HEK293 (cell line): ENCODE data around the gene G3BP1.

Experiments
- CTCF ChIA-PET: fragments of 350-600 bp; formaldehyde crosslinking; extraction: SDS; loops from one replicate; lab custom pipeline; 2021; ENCODE audit warnings: antibody characterized with exemption; lab: Yijun Ruan, JAX
- POLR2A ChIA-PET: fragments of 300-600 bp; formaldehyde crosslinking; extraction: SDS; loops from one replicate; lab custom pipeline; 2020; ENCODE audit warnings: antibody characterized with exemption, inconsistent platforms; lab: Yijun Ruan, JAX
- H3K27ac ChIP-seq: fragments of 200-500 bp; sonication (Bioruptor generic); 2 replicates; pipeline ENCODE4 v1.5.1; 2014; ENCODE audit warnings: low read depth, low read length, control low read depth, inconsistent platforms; ENCODE audit errors: extremely low read depth
- H3K36me3 ChIP-seq, 2 experiments: fragments of 200-500 bp in 1 of 2; sonication (Bioruptor generic) in 1 of 2; 1 replicate in 1 of 2; 2 replicates in 1 of 2; pipeline ENCODE4 v1.5.1; 2014 to 2017; ENCODE audit warnings: inconsistent platforms in 2 of 2, low read length in 2 of 2; ENCODE audit not compliant: control insufficient read depth in 2 of 2, insufficient read depth in 1 of 2
- H3K4me1 ChIP-seq: fragments of 200-500 bp; sonication (Bioruptor generic); 2 replicates; pipeline ENCODE4 v1.5.1; 2014; ENCODE audit warnings: mild to moderate bottlenecking, low read length, inconsistent platforms; ENCODE audit not compliant: control insufficient read depth, insufficient read depth
- H3K4me3 ChIP-seq: 2 replicates; pipeline ENCODE4 v1.5.1; 2011; ENCODE audit warnings: low read depth, mild to moderate bottlenecking, control low read depth, low read length, moderate library complexity
- H3K9me3 ChIP-seq: fragments of 200-500 bp; sonication (Bioruptor generic); 2 replicates; pipeline ENCODE4 v1.5.1; 2014; ENCODE audit warnings: low read depth, low read length, inconsistent platforms; ENCODE audit not compliant: control insufficient read depth, insufficient read depth
- HIC1 ChIP-seq: fragments of 450-650 bp; formaldehyde crosslinking; IDR thresholded peaks from 2 replicates; pipeline ENCODE4 v1.5.1; 2016; ENCODE audit warnings: missing biosample characterization, missing genetic modification characterization
- KLF16 ChIP-seq: fragments of 450-650 bp; formaldehyde crosslinking; IDR thresholded peaks from 2 replicates; pipeline ENCODE4 v1.5.1; 2017; ENCODE audit warnings: missing biosample characterization, missing genetic modification characterization
- SALL2 ChIP-seq: fragments of 450-650 bp; formaldehyde crosslinking; IDR thresholded peaks from 2 replicates; pipeline ENCODE4 v1.5.0; 2017; ENCODE audit warnings: missing biosample characterization, mild to moderate bottlenecking, missing genetic modification characterization, borderline replicate concordance
- ZBTB26 ChIP-seq: fragments of 450-650 bp; formaldehyde crosslinking; optimal IDR thresholded peaks from 2 replicates; pipeline ENCODE3; 2016; ENCODE audit warnings: missing biosample characterization, mild to moderate bottlenecking, missing genetic modification characterization
- ZBTB48 ChIP-seq: fragments of 450-650 bp; formaldehyde crosslinking; IDR thresholded peaks from 2 replicates; pipeline ENCODE4 v1.5.1; 2016; ENCODE audit warnings: missing biosample characterization, missing genetic modification characterization
- ZBTB8A ChIP-seq: fragments of 450-650 bp; formaldehyde crosslinking; IDR thresholded peaks from 2 replicates; pipeline ENCODE4 v1.5.1; 2016; ENCODE audit warnings: missing biosample characterization, missing genetic modification characterization
- ZNF146 ChIP-seq: fragments of 450-650 bp; formaldehyde crosslinking; IDR thresholded peaks from 2 replicates; pipeline ENCODE4 v1.5.1; 2016; ENCODE audit warnings: missing biosample characterization, missing genetic modification characterization
- ZNF169 ChIP-seq: fragments of 450-650 bp; formaldehyde crosslinking; IDR thresholded peaks from 2 replicates; pipeline ENCODE4 v1.5.1; 2016; ENCODE audit warnings: missing biosample characterization, missing genetic modification characterization
- ZNF2 ChIP-seq: fragments of 450-650 bp; formaldehyde crosslinking; IDR thresholded peaks from 2 replicates; pipeline ENCODE4 v1.5.1; 2016; ENCODE audit warnings: missing biosample characterization, missing genetic modification characterization
- ZNF211 ChIP-seq: fragments of 450-650 bp; formaldehyde crosslinking; IDR thresholded peaks from 2 replicates; pipeline ENCODE4 v1.5.1; 2016; ENCODE audit warnings: low read depth, missing biosample characterization, missing genetic modification characterization
- ZNF221 ChIP-seq: fragments of 450-650 bp; formaldehyde crosslinking; IDR thresholded peaks from 2 replicates; pipeline ENCODE4 v1.5.1; 2017; ENCODE audit warnings: missing biosample characterization, missing genetic modification characterization, borderline replicate concordance
- ZNF24 ChIP-seq: fragments of 450-650 bp; formaldehyde crosslinking; IDR thresholded peaks from 2 replicates; pipeline ENCODE4 v1.5.1; 2016; ENCODE audit warnings: missing biosample characterization, missing genetic modification characterization
- ZNF324 ChIP-seq: fragments of 450-650 bp; formaldehyde crosslinking; IDR thresholded peaks from 2 replicates; pipeline ENCODE4 v1.5.1; 2016; ENCODE audit warnings: missing biosample characterization, missing genetic modification characterization
- ZNF335 ChIP-seq: fragments of 450-650 bp; formaldehyde crosslinking; conservative IDR thresholded peaks from 2 replicates; pipeline ENCODE4 v1.5.1; 2016; ENCODE audit warnings: missing biosample characterization, missing genetic modification characterization
- ZNF366 ChIP-seq: fragments of 450-650 bp; formaldehyde crosslinking; conservative IDR thresholded peaks from 2 replicates; pipeline ENCODE4 v1.5.1; 2016; ENCODE audit warnings: missing biosample characterization, missing genetic modification characterization
- ZNF416 ChIP-seq: fragments of 450-650 bp; formaldehyde crosslinking; IDR thresholded peaks from 2 replicates; pipeline ENCODE4 v1.5.1; 2016; ENCODE audit warnings: missing biosample characterization, missing genetic modification characterization
- ZNF561 ChIP-seq: fragments of 450-650 bp; IDR thresholded peaks from 2 replicates; pipeline ENCODE4 v1.5.1; 2018; ENCODE audit warnings: missing biosample characterization, missing genetic modification characterization, borderline replicate concordance
- ZNF585B ChIP-seq: fragments of 450-650 bp; formaldehyde crosslinking; IDR thresholded peaks from 2 replicates; pipeline ENCODE4 v1.5.1; 2016; ENCODE audit warnings: missing biosample characterization, missing genetic modification characterization
- ZNF600 ChIP-seq: fragments of 450-650 bp; formaldehyde crosslinking; IDR thresholded peaks from 2 replicates; pipeline ENCODE4 v1.5.1; 2016; ENCODE audit warnings: missing biosample characterization, missing genetic modification characterization
- ZNF623 ChIP-seq: fragments of 450-650 bp; formaldehyde crosslinking; IDR thresholded peaks from 2 replicates; pipeline ENCODE4 v1.5.1; 2016; ENCODE audit warnings: missing biosample characterization, missing genetic modification characterization
- ZNF658 ChIP-seq: fragments of 450-650 bp; formaldehyde crosslinking; IDR thresholded peaks from 2 replicates; pipeline ENCODE4; 2016; ENCODE audit warnings: missing biosample characterization, missing genetic modification characterization
- ZNF660 ChIP-seq: fragments of 450-650 bp; IDR thresholded peaks from 2 replicates; pipeline ENCODE4 v1.5.1; 2018; ENCODE audit warnings: missing biosample characterization, mild to moderate bottlenecking, missing genetic modification characterization
- ZNF776 ChIP-seq: fragments of 450-650 bp; formaldehyde crosslinking; IDR thresholded peaks from 2 replicates; pipeline ENCODE4 v1.5.0; 2017; ENCODE audit warnings: missing biosample characterization, missing genetic modification characterization, borderline replicate concordance
- ZSCAN16 ChIP-seq: fragments of 450-650 bp; formaldehyde crosslinking; IDR thresholded peaks from 2 replicates; pipeline ENCODE4 v1.5.1; 2016; ENCODE audit warnings: missing biosample characterization, missing genetic modification characterization
- ZSCAN30 ChIP-seq: fragments of 450-650 bp; IDR thresholded peaks from 2 replicates; pipeline ENCODE4 v1.5.1; 2018; ENCODE audit warnings: missing biosample characterization, mild to moderate bottlenecking, missing genetic modification characterization, moderate library complexity
- TF ChIP-seq, protein P1 (sequence below): fragments of 450-650 bp; formaldehyde crosslinking; IDR thresholded peaks from 2 replicates; pipeline ENCODE4 v1.5.1; 2016; ENCODE audit warnings: missing biosample characterization, missing genetic modification characterization
- TF ChIP-seq, protein P2 (sequence below): fragments of 450-650 bp; formaldehyde crosslinking; IDR thresholded peaks from 2 replicates; pipeline ENCODE4 v1.5.1; 2016; ENCODE audit warnings: missing biosample characterization, missing genetic modification characterization

The G3BP1 gene

GRCh38 chr5:151770383-151771258 is 1.1 kb upstream of the G3BP1 start (continued):
- TF ChIP-seq, protein P1, sequence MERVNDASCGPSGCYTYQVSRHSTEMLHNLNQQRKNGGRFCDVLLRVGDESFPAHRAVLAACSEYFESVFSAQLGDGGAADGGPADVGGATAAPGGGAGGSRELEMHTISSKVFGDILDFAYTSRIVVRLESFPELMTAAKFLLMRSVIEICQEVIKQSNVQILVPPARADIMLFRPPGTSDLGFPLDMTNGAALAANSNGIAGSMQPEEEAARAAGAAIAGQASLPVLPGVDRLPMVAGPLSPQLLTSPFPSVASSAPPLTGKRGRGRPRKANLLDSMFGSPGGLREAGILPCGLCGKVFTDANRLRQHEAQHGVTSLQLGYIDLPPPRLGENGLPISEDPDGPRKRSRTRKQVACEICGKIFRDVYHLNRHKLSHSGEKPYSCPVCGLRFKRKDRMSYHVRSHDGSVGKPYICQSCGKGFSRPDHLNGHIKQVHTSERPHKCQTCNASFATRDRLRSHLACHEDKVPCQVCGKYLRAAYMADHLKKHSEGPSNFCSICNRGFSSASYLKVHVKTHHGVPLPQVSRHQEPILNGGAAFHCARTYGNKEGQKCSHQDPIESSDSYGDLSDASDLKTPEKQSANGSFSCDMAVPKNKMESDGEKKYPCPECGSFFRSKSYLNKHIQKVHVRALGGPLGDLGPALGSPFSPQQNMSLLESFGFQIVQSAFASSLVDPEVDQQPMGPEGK (tag by site-specific recombination): peak; percentile 70
- TF ChIP-seq ZNF2 (0 out of 2 replicates have a peak, but pooled peaks have one; percentile 78), ZNF660 (no peak; the same call in 1 of the 2 replicates), ZBTB26 (peak; percentile 89), ZNF335 (tag by site-specific recombination) (peak; percentile 96), ZNF776 (no peak), ZNF24 (tag by site-specific recombination) (peak; percentile 29; the same call in 1 of the 2 replicates), ZNF169 (no peak), ZNF623 (tag by site-specific recombination) (peak; percentile 23; the same call in 1 of the 2 replicates), ZNF561 (tag by site-specific recombination) (peak; percentile 90), SALL2 (tag by site-specific recombination) (no peak), ZNF416 (tag by site-specific recombination) (no peak), ZNF324 (tag by site-specific recombination) (peak; percentile 68; the same call in 1 of the 2 replicates)

- Histone ChIP-seq H3K4me1 (peaks cover 16% of the 10 kb centered on the region), H3K9me3 (no peaks in the 10 kb centered on the region), H3K36me3 (peaks cover 0 to 17% of the 10 kb centered on the region in 2 experiments; a peak in 2 of 3 replicates), H3K4me3 (peak overlapping the region; percentile 89), H3K27ac (peak overlapping the region; percentile 89)
- POLR2A ChIA-PET: interaction anchor here (0.5 to 4.7 kb wide), 26 partner anchors 8 to 598 kb away, joined by 3 to 58 read pairs (median 6); partner anchors contain the start of genes ATOX1, GM2A, SLC36A1 and SPARC
- CTCF ChIA-PET: interaction anchor here (0.6 to 2.3 kb wide), 3 partner anchors 13 to 189 kb away, joined by 3 to 5 read pairs (median 5); no protein-coding TSS in a partner anchor
- no peak for TF ChIP-seq ZNF585B (tag by site-specific recombination)
- TF ChIP-seq ZNF600 (tag by site-specific recombination): 0 out of 2 replicates have a peak, but pooled peaks have one; percentile 4
- TF ChIP-seq KLF16 (tag by site-specific recombination): no peak; the same call in 1 of the 2 replicates
- peak; percentile 85 for TF ChIP-seq ZBTB26
- TF ChIP-seq ZNF221 (tag by site-specific recombination): no peak
- TF ChIP-seq ZNF146: no peak
- no peak for TF ChIP-seq ZSCAN16 (tag by site-specific recombination)
- no peak for TF ChIP-seq ZNF366 (tag by site-specific recombination)
- no peak for TF ChIP-seq ZBTB48
- TF ChIP-seq ZNF211 (tag by site-specific recombination): no peak
- no peak for TF ChIP-seq ZNF658 (tag by site-specific recombination)
- peak; percentile 41 for TF ChIP-seq ZBTB8A (tag by site-specific recombination)
- 0 out of 2 replicates have a peak, but pooled peaks have one; percentile 35 for TF ChIP-seq ZSCAN30
- TF ChIP-seq, protein P2, sequence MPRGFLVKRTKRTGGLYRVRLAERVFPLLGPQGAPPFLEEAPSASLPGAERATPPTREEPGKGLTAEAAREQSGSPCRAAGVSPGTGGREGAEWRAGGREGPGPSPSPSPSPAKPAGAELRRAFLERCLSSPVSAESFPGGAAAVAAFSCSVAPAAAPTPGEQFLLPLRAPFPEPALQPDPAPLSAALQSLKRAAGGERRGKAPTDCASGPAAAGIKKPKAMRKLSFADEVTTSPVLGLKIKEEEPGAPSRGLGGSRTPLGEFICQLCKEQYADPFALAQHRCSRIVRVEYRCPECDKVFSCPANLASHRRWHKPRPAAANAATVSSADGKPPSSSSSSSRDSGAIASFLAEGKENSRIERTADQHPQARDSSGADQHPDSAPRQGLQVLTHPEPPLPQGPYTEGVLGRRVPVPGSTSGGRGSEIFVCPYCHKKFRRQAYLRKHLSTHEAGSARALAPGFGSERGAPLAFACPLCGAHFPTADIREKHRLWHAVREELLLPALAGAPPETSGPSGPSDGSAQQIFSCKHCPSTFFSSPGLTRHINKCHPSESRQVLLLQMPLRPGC: no peak
- peak; percentile 31; the same call in 1 of the 2 replicates for TF ChIP-seq HIC1 (tag by site-specific recombination)
Observed at GRCh38 chr5:151772029-151772845, 483 bp downstream of the G3BP1 start.
